ENCODE measurements around the gene HNF4A. TPM values are rescaled to one million over a fixed set of nuclear protein-coding genes. Genes with fewer than 3 reads are reported as not detected.

Gene HNF4A
- total RNA-seq, 6 experiments from 2014 or later = not detected

DNA sequence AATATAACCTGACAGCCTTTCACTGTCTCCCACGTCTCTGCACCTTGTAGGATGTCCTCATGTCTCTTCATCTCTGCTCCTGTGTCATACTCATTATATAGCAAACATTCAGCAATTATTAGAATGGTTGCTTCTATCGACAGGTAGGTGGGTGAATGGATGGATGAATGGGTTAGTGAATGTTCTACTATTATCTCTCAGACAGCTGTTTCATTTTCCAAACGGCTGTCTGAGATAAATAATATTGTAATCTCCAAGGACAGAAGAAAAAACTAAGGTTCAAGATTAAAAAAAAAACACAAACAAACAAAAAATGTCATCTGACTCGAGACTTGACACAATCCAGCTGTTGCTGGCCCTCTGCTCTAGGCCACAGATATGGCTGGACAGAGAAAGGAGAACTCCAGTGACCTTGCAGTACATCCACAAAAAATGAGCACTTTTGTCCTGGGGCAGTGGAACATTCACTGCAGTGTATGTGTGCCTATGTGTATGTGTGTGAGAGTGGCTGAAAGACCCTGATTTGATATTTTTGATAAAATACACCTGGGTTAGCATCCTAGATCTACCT, 2.1 kb downstream of the HNF4A start:
- TF ChIP-seq CTCF (IDR thresholded peaks at IDR 0.05) = no peak
- H3K36me3 Mint-ChIP-seq (ENCODE audit: low read depth) = no peaks in the 10 kb centered on the region
- H3K4me3 Mint-ChIP-seq = no peak overlapping the region
- DNase-seq = no peak
- no peak overlapping the region for H3K27ac Mint-ChIP-seq
- H3K4me1 Mint-ChIP-seq (ENCODE audit: low read depth) = no peaks in the 10 kb centered on the region
- H3K27me3 Mint-ChIP-seq (ENCODE audit: insufficient read depth) = peaks cover 46% of the 10 kb centered on the region
- H3K9me3 Mint-ChIP-seq = no peaks in the 10 kb centered on the region

- no peaks in the 10 kb centered on the region for H3K9me3 Mint-ChIP-seq
- H3K4me3 Mint-ChIP-seq = no peak overlapping the region
- no peak overlapping the region for H3K27ac Mint-ChIP-seq
Measured at GRCh38 chr20:44358776-44359175, 3.3 kb downstream of the HNF4A start.

DNA sequence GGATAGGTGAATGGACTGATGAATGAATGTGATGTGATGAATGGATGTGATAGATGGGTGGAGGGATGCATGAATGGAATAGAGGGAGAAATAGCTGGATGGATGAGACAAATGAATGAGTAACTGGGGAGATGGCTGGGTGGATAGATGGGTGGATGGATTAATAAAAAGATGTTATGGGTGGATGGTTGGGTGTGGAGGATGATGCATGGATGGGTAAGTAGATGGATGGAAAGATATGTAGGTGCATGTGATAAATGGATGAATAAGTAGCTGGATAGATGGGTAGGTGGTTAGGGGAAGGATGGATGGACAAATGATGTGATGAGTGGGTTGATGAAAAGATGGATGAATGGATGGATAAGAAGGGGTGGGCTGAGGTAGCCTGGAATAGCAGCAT, 4.7 kb downstream of the HNF4A start:
- Mint-ChIP-seq H3K36me3 (ENCODE audit: low read depth) (no peaks in the 10 kb centered on the region), H3K4me3 (no peak overlapping the region), H3K27me3 (ENCODE audit: insufficient read depth) (peaks cover 39% of the 10 kb centered on the region), H3K4me1 (ENCODE audit: low read depth) (no peaks in the 10 kb centered on the region), H3K9me3 (no peaks in the 10 kb centered on the region), H3K27ac (no peak overlapping the region)
- DNase-seq = no peak
- no peak for TF ChIP-seq CTCF (IDR thresholded peaks at IDR 0.05)

More at GRCh38 chr20:44358776-44359175, 3.3 kb downstream of the HNF4A start:
- DNase-seq = no peak
- H3K27me3 Mint-ChIP-seq (ENCODE audit: insufficient read depth) = peaks cover 42% of the 10 kb centered on the region
- TF ChIP-seq CTCF (IDR thresholded peaks at IDR 0.05) = no peak
- H3K36me3 Mint-ChIP-seq (ENCODE audit: low read depth) = no peaks in the 10 kb centered on the region
- H3K4me1 Mint-ChIP-seq (ENCODE audit: low read depth) = no peaks in the 10 kb centered on the region

- H3K27me3 Mint-ChIP-seq (ENCODE audit: insufficient read depth) = peaks cover 38% of the 10 kb centered on the region
- DNase-seq = no peak
- no peaks in the 10 kb centered on the region for H3K9me3 Mint-ChIP-seq
- H3K27ac Mint-ChIP-seq = no peak overlapping the region
- no peak overlapping the region for H3K4me3 Mint-ChIP-seq
- no peaks in the 10 kb centered on the region for H3K4me1 Mint-ChIP-seq (ENCODE audit: low read depth)
- TF ChIP-seq CTCF (IDR thresholded peaks at IDR 0.05) = no peak
- H3K36me3 Mint-ChIP-seq (ENCODE audit: low read depth) = no peaks in the 10 kb centered on the region
Measured at GRCh38 chr20:44361021-44361420, 5.5 kb downstream of the HNF4A start.

DNA sequence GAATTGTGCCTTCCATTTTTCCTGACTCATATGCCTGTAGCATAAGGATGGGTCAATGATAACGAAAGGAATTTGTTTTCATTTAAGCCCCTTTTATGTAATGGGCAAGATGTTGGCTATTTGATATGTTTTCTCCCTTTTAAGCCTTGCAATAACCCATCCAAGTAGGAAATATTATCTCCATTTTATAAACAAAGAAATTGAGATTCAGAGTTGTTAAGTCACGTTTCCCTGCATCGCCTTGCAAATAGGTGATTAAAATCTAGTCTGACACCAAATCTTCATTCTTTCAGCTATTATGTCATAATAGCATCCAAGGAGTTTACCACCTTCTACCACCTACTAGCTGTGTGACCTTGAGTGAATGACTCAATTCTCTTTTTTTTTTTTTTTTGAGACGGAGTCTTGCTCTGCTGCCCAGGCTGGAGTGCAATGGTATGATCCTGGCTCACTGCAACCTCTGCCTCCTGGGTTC, 7.0 kb downstream of the HNF4A start:
- H3K27ac Mint-ChIP-seq = no peak overlapping the region
- no peak for TF ChIP-seq CTCF (IDR thresholded peaks at IDR 0.05)
- no peak overlapping the region for H3K4me3 Mint-ChIP-seq
- DNase-seq = no peak
- H3K36me3 Mint-ChIP-seq (ENCODE audit: low read depth) = no peaks in the 10 kb centered on the region
- no peaks in the 10 kb centered on the region for H3K4me1 Mint-ChIP-seq (ENCODE audit: low read depth)
- H3K27me3 Mint-ChIP-seq (ENCODE audit: insufficient read depth) = peaks cover 30% of the 10 kb centered on the region
- H3K9me3 Mint-ChIP-seq = no peaks in the 10 kb centered on the region
